Measurements from ENCODE around the gene APOBEC3A.

Gene APOBEC3A

GRCh38 chr22:38957046-38957770 lies at the start of gene APOBEC3A:
Gene APOBEC3A, plus strand, starts transcription at chr22:38957609. Its CDS starts 83 bp downstream, at chr22:38957692.
- ATAC-seq (replicated peaks; ENCODE audit: extremely low read depth, poor library complexity, severe bottlenecking): no peak
- H3K27ac Mint-ChIP-seq (ENCODE audit: low read depth): peak within 1 kb of the TSS; percentile 76
- no peaks in the 10 kb centered on the region for H3K27me3 Mint-ChIP-seq
- peaks cover 2% of the 10 kb centered on the region for H3K36me3 Mint-ChIP-seq (ENCODE audit: insufficient read depth)
- H3K9me3 Mint-ChIP-seq: no peaks in the 10 kb centered on the region
- no peaks in the 10 kb centered on the region for H3K4me1 Mint-ChIP-seq
- no peak for DNase-seq (ENCODE audit: low spot score in 2 of 2)
- no peak within 1 kb of the TSS for H3K4me3 Mint-ChIP-seq

GRCh38 chr22:38907767-38908166 lies 49.6 kb upstream of the APOBEC3A start:
- H3K27ac Mint-ChIP-seq (ENCODE audit: low read depth): no peak overlapping the region
- no peak for DNase-seq (ENCODE audit: low spot score in 2 of 2)
- H3K4me1 Mint-ChIP-seq: no peaks in the 10 kb centered on the region
- peaks cover 77% of the 10 kb centered on the region for H3K27me3 Mint-ChIP-seq
- no peak overlapping the region for H3K4me3 Mint-ChIP-seq
- no peaks in the 10 kb centered on the region for H3K9me3 Mint-ChIP-seq
- no peak for ATAC-seq (replicated peaks; ENCODE audit: extremely low read depth, poor library complexity, severe bottlenecking)
- no peaks in the 10 kb centered on the region for H3K36me3 Mint-ChIP-seq (ENCODE audit: insufficient read depth)

- H3K36me3 Mint-ChIP-seq (ENCODE audit: insufficient read depth): no peaks in the 10 kb centered on the region
- no peak overlapping the region for H3K4me3 Mint-ChIP-seq
- peaks cover 67% of the 10 kb centered on the region for H3K27me3 Mint-ChIP-seq
- DNase-seq (ENCODE audit: low spot score in 2 of 2) (no peak), ATAC-seq (replicated peaks; ENCODE audit: extremely low read depth, poor library complexity, severe bottlenecking) (no peak)
- no peak overlapping the region for H3K27ac Mint-ChIP-seq (ENCODE audit: low read depth)
- no peaks in the 10 kb centered on the region for H3K9me3 Mint-ChIP-seq
- no peaks in the 10 kb centered on the region for H3K4me1 Mint-ChIP-seq
These were observed 46.0 kb upstream of the APOBEC3A start for GRCh38 chr22:38911434-38911833.

- no peak overlapping the region for H3K4me3 Mint-ChIP-seq
- H3K9me3 Mint-ChIP-seq: no peaks in the 10 kb centered on the region
These were observed 37.7 kb upstream of the APOBEC3A start for GRCh38 chr22:38919631-38920190.

GRCh38 chr22:38921120-38921519 lies 36.3 kb upstream of the APOBEC3A start:
- DNase-seq (ENCODE audit: low spot score in 2 of 2): no peak
- Mint-ChIP-seq H3K27me3 (peaks cover 54% of the 10 kb centered on the region), H3K27ac (ENCODE audit: low read depth) (no peak overlapping the region), H3K9me3 (no peaks in the 10 kb centered on the region), H3K4me1 (no peaks in the 10 kb centered on the region), H3K36me3 (ENCODE audit: insufficient read depth) (no peaks in the 10 kb centered on the region), H3K4me3 (no peak overlapping the region)
- ATAC-seq (replicated peaks; ENCODE audit: extremely low read depth, poor library complexity, severe bottlenecking): no peak

More at GRCh38 chr22:38919631-38920190, 37.7 kb upstream of the APOBEC3A start:
- peaks cover 40% of the 10 kb centered on the region for H3K27me3 Mint-ChIP-seq
- ATAC-seq (replicated peaks; ENCODE audit: extremely low read depth, poor library complexity, severe bottlenecking) (no peak), DNase-seq (ENCODE audit: low spot score in 2 of 2) (no peak)
- no peak overlapping the region for H3K27ac Mint-ChIP-seq (ENCODE audit: low read depth)
- H3K36me3 Mint-ChIP-seq (ENCODE audit: insufficient read depth): no peaks in the 10 kb centered on the region
- no peaks in the 10 kb centered on the region for H3K4me1 Mint-ChIP-seq

GRCh38 chr22:38921806-38922205 lies 35.6 kb upstream of the APOBEC3A start:
- H3K4me1 Mint-ChIP-seq: no peaks in the 10 kb centered on the region
- H3K9me3 Mint-ChIP-seq: no peaks in the 10 kb centered on the region
- H3K27ac Mint-ChIP-seq (ENCODE audit: low read depth): no peak overlapping the region
- no peaks in the 10 kb centered on the region for H3K36me3 Mint-ChIP-seq (ENCODE audit: insufficient read depth)
- DNase-seq (ENCODE audit: low spot score in 2 of 2) (no peak), ATAC-seq (replicated peaks; ENCODE audit: extremely low read depth, poor library complexity, severe bottlenecking) (no peak)
- peaks cover 53% of the 10 kb centered on the region for H3K27me3 Mint-ChIP-seq
- H3K4me3 Mint-ChIP-seq: no peak overlapping the region

GRCh38 chr22:38923463-38924346 lies 33.7 kb upstream of the APOBEC3A start:
- ATAC-seq (replicated peaks; ENCODE audit: extremely low read depth, poor library complexity, severe bottlenecking) (no peak), DNase-seq (ENCODE audit: low spot score in 2 of 2) (no peak)
- Mint-ChIP-seq H3K27me3 (peaks cover 55% of the 10 kb centered on the region), H3K4me1 (peaks cover 7% of the 10 kb centered on the region), H3K27ac (ENCODE audit: low read depth) (no peak overlapping the region), H3K9me3 (no peaks in the 10 kb centered on the region), H3K36me3 (ENCODE audit: insufficient read depth) (no peaks in the 10 kb centered on the region), H3K4me3 (no peak overlapping the region)

GRCh38 chr22:38924347-38924952 lies 33.0 kb upstream of the APOBEC3A start:
- no peak for DNase-seq (ENCODE audit: low spot score in 2 of 2)
- ATAC-seq (replicated peaks; ENCODE audit: extremely low read depth, poor library complexity, severe bottlenecking): no peak
- Mint-ChIP-seq H3K4me3 (no peak overlapping the region), H3K4me1 (peaks cover 7% of the 10 kb centered on the region), H3K36me3 (ENCODE audit: insufficient read depth) (no peaks in the 10 kb centered on the region), H3K27ac (ENCODE audit: low read depth) (no peak overlapping the region), H3K27me3 (peaks cover 55% of the 10 kb centered on the region), H3K9me3 (no peaks in the 10 kb centered on the region)

- Mint-ChIP-seq H3K9me3 (no peaks in the 10 kb centered on the region), H3K4me3 (no peak overlapping the region), H3K27me3 (peaks cover 55% of the 10 kb centered on the region), H3K27ac (ENCODE audit: low read depth) (no peak overlapping the region), H3K4me1 (peaks cover 7% of the 10 kb centered on the region), H3K36me3 (ENCODE audit: insufficient read depth) (no peaks in the 10 kb centered on the region)
- no peak for DNase-seq (ENCODE audit: low spot score in 2 of 2)
- no peak for ATAC-seq (replicated peaks; ENCODE audit: extremely low read depth, poor library complexity, severe bottlenecking)
These were observed 31.8 kb upstream of the APOBEC3A start for GRCh38 chr22:38925571-38926041.

GRCh38 chr22:38927033-38927781 lies 30.2 kb upstream of the APOBEC3A start:
- peak overlapping the region; percentile 6 for H3K4me3 Mint-ChIP-seq
- no peaks in the 10 kb centered on the region for H3K9me3 Mint-ChIP-seq
- H3K4me1 Mint-ChIP-seq: peaks cover 7% of the 10 kb centered on the region
- H3K27me3 Mint-ChIP-seq: peaks cover 52% of the 10 kb centered on the region
- no peaks in the 10 kb centered on the region for H3K36me3 Mint-ChIP-seq (ENCODE audit: insufficient read depth)
- DNase-seq (ENCODE audit: low spot score in 2 of 2): no peak
- no peak overlapping the region for H3K27ac Mint-ChIP-seq (ENCODE audit: low read depth)
- ATAC-seq (replicated peaks; ENCODE audit: extremely low read depth, poor library complexity, severe bottlenecking): peak; percentile 43

- Mint-ChIP-seq H3K27me3 (peaks cover 37% of the 10 kb centered on the region), H3K36me3 (ENCODE audit: insufficient read depth) (no peaks in the 10 kb centered on the region), H3K9me3 (no peaks in the 10 kb centered on the region), H3K4me3 (no peak overlapping the region), H3K27ac (ENCODE audit: low read depth) (no peak overlapping the region), H3K4me1 (peaks cover 7% of the 10 kb centered on the region)
- ATAC-seq (replicated peaks; ENCODE audit: extremely low read depth, poor library complexity, severe bottlenecking) (no peak), DNase-seq (ENCODE audit: low spot score in 2 of 2) (no peak)
These were observed 26.9 kb upstream of the APOBEC3A start for GRCh38 chr22:38930512-38930911.

- no peak overlapping the region for H3K27ac Mint-ChIP-seq (ENCODE audit: low read depth)
- DNase-seq (ENCODE audit: low spot score in 2 of 2): no peak
- H3K27me3 Mint-ChIP-seq: peaks cover 53% of the 10 kb centered on the region
- H3K4me1 Mint-ChIP-seq: no peaks in the 10 kb centered on the region
- no peaks in the 10 kb centered on the region for H3K9me3 Mint-ChIP-seq
- ATAC-seq (replicated peaks; ENCODE audit: extremely low read depth, poor library complexity, severe bottlenecking): no peak
- no peak overlapping the region for H3K4me3 Mint-ChIP-seq
- peaks cover 2% of the 10 kb centered on the region for H3K36me3 Mint-ChIP-seq (ENCODE audit: insufficient read depth)
These were observed 22.4 kb upstream of the APOBEC3A start for GRCh38 chr22:38935023-38935422.
